SJCRH30 (cell line): ENCODE data around the gene B3GNT7. TPM values are rescaled to one million over a fixed set of nuclear protein-coding genes. Genes with fewer than 3 reads are reported as not detected.
A peak's percentile ranks its signal among the peaks of the same experiment; 100 is the strongest.
"Not testable (repeated sequence)": the region's sequence is repeated elsewhere in the genome, so short reads cannot be mapped to it uniquely, and the experiment has no call there.

ENCODE experiments used
- DNase-seq, 2 experiments: peaks; one replicate each; pipeline ENCODE4 v3.0.0-alpha.2; 2015 to 2020
- H3K27ac ChIP-seq: fragments of 250-450 bp; sonication (Bioruptor Pico); 2 replicates; pipeline ENCODE4 v1.5.1; 2020; ENCODE audit warnings: mild to moderate bottlenecking, moderate library complexity
- H3K27me3 ChIP-seq: fragments of 250-450 bp; sonication (Bioruptor Pico); 2 replicates; pipeline ENCODE4 v1.5.1; 2020; ENCODE audit warnings: mild to moderate bottlenecking, moderate library complexity
- H3K36me3 ChIP-seq: fragments of 250-450 bp; sonication (Bioruptor Pico); 2 replicates; pipeline ENCODE4 v1.5.1; 2020; ENCODE audit warnings: mild to moderate bottlenecking, moderate library complexity
- H3K4me1 ChIP-seq: fragments of 250-450 bp; sonication (Bioruptor Pico); 2 replicates; pipeline ENCODE4 v1.5.1; 2020; ENCODE audit warnings: mild to moderate bottlenecking, moderate library complexity
- H3K4me3 ChIP-seq: fragments of 250-450 bp; sonication (Bioruptor Pico); 2 replicates; pipeline ENCODE4 v1.5.1; 2020; ENCODE audit warnings: mild to moderate bottlenecking, moderate library complexity
- H3K9me3 ChIP-seq: fragments of 250-450 bp; sonication (Bioruptor Pico); replicated peaks from 2 replicates; pipeline ENCODE4 v1.5.1; 2020; ENCODE audit warnings: mild to moderate bottlenecking, moderate library complexity
- total RNA-seq: library from RNA; depleted of rRNA; stranded (reverse); fragments of >200 nt; shearing (Covaris generic); gene quantifications from 2 replicates; pipeline ENCODE4 v1.2.3, GENCODE V29; 2014

Gene B3GNT7
- total RNA-seq, 1 experiment from 2014 or later: 0.04 TPM

GRCh38 chr2:231373786-231374349 is 21.6 kb upstream of the B3GNT7 start:
- no peaks in the 10 kb centered on the region for H3K27me3 ChIP-seq
- DNase-seq: no peak
- no peak overlapping the region for H3K4me3 ChIP-seq
- peaks cover 46% of the 10 kb centered on the region for H3K4me1 ChIP-seq
- no peak overlapping the region for H3K27ac ChIP-seq
- H3K9me3 ChIP-seq: no peaks in the 10 kb centered on the region
- H3K36me3 ChIP-seq: no peaks in the 10 kb centered on the region

DNA sequence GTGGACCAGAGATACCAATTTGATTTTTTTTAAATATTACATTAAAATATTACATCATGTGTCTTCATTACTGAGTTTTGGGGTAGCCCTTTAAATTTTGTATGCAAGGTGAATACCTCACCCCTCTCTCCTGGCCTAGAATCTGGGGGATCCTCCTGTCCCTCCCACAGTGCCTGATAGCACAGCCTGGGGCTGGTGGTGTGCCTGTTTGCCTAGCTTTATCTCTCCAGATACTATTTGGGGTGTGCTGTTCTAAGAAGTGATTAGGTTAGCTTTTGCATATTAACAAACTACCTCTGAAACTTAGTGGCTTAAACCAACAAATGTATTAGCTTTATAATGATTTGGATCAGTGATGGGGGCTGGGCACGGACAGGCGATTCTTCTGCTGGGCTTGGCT is 20.7 kb upstream of the B3GNT7 start:
- DNase-seq: no peak
- no peaks in the 10 kb centered on the region for H3K36me3 ChIP-seq
- peaks cover 50% of the 10 kb centered on the region for H3K4me1 ChIP-seq
- H3K27ac ChIP-seq: no peak overlapping the region
- H3K9me3 ChIP-seq: no peaks in the 10 kb centered on the region
- no peaks in the 10 kb centered on the region for H3K27me3 ChIP-seq
- no peak overlapping the region for H3K4me3 ChIP-seq

DNA sequence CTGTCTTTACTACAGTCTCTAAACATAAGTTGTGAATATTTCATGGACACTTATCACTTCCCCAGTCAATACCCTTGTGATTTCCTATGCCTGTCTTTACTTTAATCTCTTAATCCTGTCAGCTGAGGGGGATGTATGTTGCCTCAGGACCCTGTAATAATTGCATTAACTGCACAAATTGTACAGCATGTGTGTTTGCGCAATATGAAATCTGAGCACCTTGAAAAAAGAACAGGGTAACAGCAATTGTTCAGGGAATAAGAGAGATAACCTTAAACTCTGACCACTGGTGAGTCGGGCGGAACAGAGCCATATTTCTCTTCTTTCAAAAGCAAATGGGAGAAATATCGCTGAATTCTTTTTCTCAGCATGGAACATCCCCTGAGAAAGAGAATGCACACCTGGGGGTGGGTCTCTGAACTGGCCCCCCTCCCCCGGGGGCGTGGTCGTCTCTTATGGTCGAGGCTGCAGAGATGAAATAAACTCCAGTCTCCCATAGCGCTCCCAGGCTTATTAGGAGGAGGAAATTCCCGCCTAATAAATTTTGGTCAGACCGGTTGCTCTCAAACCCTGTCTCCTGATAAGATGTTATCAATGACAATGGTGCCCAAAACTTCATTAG is 19.4 kb upstream of the B3GNT7 start:
- peaks cover 36% of the 10 kb centered on the region for H3K4me1 ChIP-seq
- H3K9me3 ChIP-seq, H3K36me3 ChIP-seq, H3K27ac ChIP-seq, H3K27me3 ChIP-seq, DNase-seq, H3K4me3 ChIP-seq: not testable (repeated sequence)

GRCh38 chr2:231376857-231377256 is 18.7 kb upstream of the B3GNT7 start:
- Histone ChIP-seq H3K27ac (no peak overlapping the region), H3K36me3 (no peaks in the 10 kb centered on the region), H3K4me1 (peaks cover 29% of the 10 kb centered on the region), H3K27me3 (no peaks in the 10 kb centered on the region), H3K4me3 (no peak overlapping the region), H3K9me3 (no peaks in the 10 kb centered on the region)
- no peak for DNase-seq

DNA sequence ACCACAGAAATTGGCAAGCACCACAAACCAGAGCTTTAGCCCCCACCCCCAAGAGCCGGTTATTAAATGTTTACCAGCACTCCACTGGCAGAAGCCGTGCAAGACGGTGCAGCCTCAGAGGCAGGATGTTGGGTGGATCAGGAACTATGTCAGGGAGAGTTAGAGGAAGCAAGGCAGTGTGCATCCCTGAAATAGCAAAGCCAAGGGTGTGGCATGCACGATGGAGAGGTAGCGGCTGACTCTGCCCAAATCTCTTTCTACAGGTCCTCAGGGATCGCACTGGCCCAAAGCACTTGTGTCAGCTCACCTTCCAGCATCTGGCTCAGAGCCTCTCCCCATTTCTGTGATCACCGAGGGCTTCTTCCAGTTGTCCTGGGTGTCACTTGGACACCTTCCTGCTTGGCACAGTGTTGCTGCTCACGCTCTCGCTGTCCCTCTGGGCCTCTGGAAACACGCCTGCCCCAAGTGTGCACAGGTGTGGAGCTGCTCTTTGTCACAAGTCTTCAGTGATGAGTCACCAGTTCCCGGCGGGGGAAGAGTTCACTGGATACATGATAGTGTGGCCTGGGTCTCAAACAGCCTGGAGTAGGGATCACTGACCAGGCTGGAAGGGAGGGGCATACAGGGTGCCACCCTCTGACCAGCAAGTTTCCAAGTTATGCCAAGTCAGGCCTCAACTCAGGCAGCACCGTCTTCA is 17.3 kb upstream of the B3GNT7 start:
- no peaks in the 10 kb centered on the region for H3K27me3 ChIP-seq
- H3K27ac ChIP-seq: no peak overlapping the region
- H3K9me3 ChIP-seq: no peaks in the 10 kb centered on the region
- H3K4me3 ChIP-seq: no peak overlapping the region
- no peaks in the 10 kb centered on the region for H3K36me3 ChIP-seq
- peaks cover 23% of the 10 kb centered on the region for H3K4me1 ChIP-seq
- DNase-seq: peak in 1 of 2 experiments; percentile 42

DNA sequence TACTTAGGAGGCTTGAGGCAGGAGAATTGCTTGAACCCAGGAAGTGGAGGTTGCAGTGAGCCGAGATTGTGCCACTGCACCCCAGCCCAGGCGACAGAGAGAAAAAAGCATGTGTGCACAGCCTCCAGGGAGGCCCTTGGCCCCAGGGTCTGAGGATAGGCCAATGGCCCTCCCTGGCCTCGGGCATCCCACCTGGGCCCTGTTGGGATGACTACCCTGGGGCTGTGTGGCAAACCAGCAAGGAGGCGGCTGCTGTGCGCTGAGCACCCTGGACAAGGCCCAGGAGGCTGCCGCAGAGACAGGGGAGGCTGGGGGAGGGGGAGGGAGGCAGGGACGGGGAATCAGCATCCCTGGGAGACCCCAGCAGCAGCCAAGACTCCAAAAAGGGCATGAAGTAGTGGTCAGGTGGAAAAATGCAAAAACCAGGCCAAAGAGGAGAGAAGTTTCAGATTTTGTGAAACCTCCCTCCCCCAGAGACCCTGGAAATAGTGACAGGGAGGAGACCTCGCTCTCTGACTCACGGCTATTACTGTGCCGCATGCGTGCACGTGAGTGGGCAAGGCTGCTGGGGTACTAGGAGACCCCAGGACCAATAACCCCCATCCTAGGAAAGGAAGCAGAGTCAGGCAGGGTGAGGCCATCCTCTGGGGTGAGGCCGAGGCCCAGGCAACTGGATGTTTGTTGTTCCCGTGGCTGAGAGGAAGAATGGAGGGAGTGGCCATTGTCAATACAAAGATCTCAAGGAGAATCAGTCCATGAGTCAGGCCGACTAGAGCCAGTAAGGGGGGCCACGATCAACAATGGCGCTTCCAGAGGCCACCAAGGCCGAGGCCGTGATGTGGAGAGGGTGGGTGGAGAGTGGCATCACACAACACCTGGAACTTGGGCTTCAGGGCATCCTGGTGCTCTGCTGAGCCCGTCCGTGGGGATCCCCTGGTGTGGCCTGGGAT is 16.0 kb upstream of the B3GNT7 start:
- Histone ChIP-seq H3K36me3 (no peaks in the 10 kb centered on the region), H3K27ac (no peak overlapping the region), H3K9me3 (no peaks in the 10 kb centered on the region), H3K4me1 (peaks cover 32% of the 10 kb centered on the region), H3K4me3 (no peak overlapping the region), H3K27me3 (no peaks in the 10 kb centered on the region)
- no peak for DNase-seq

DNA sequence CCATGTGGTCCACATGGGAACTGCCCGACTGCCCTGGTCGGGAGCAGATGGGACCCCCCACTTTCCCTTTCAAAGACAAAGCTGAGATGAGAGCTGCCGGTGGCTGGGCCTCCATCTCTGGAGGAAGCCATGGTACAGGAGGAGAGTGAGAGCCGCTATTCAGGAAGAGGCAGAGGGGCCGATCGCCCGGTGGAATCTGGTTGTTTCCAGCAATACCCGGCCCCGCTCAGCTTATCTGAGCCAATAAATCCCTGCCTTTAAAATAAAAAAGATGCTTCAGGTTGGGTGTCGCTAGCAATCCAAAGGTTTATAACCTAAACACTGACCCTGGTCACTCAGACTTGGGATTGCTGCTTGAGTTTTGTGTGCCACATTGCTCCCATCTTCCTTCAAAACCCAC is 15.2 kb upstream of the B3GNT7 start:
- Histone ChIP-seq H3K27ac (no peak overlapping the region), H3K36me3 (no peaks in the 10 kb centered on the region), H3K27me3 (no peaks in the 10 kb centered on the region), H3K4me3 (no peak overlapping the region), H3K9me3 (0 out of 2 replicates have a peak, but pooled peaks cover 4% of the 10 kb centered on the region), H3K4me1 (peaks cover 30% of the 10 kb centered on the region)
- DNase-seq: no peak

DNA sequence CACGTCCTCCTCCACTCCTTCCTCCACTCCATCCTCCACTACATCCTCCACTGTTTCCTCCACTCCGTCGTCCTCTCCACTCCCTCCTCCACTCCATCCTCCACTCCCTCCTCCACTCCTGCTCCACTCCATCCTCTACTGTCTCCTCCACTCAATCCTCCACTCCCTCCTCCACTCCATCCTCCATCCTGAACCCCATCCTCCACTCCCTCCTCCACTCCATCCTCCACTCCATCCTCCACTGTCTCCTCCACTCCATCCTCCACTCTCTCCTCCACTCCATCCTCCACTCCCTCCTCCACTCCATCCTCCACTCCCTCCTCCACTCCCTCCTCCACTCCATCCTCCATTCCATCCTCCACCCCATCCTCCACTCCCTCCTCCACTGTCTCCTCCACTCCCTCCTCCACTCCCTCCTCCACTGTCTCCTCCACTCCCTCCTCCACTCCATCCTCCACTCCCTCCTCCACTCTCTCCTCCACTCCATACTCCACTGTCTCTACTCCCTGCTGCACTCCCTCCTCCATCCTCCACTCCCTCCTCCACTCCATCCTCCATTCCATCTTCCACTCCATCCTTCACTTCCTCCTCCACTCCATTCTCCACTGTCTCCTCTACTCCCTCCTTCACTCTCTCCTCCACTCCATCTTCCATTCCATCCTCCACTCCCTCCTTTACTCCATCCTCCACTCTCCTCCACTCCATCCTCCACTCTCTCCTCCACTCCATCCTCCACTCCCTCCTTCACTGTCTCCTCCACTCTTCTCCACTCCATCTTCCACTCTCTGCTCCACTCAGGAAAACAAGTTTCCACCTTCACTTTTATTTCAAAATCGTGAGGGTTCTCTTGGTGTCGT is 14.3 kb upstream of the B3GNT7 start:
- Histone ChIP-seq H3K27ac (no peak overlapping the region), H3K27me3 (no peaks in the 10 kb centered on the region), H3K4me1 (peaks cover 23% of the 10 kb centered on the region), H3K9me3 (0 out of 2 replicates have a peak, but pooled peaks cover 4% of the 10 kb centered on the region), H3K36me3 (no peaks in the 10 kb centered on the region), H3K4me3 (no peak overlapping the region)
- DNase-seq: no peak

- no peaks in the 10 kb centered on the region for H3K36me3 ChIP-seq
- no peaks in the 10 kb centered on the region for H3K27me3 ChIP-seq
- H3K4me3 ChIP-seq: no peak overlapping the region
- DNase-seq: no peak
- H3K4me1 ChIP-seq: peaks cover 19% of the 10 kb centered on the region
- H3K9me3 ChIP-seq: 0 out of 2 replicates have a peak, but pooled peaks cover 4% of the 10 kb centered on the region
- no peak overlapping the region for H3K27ac ChIP-seq
Measured at GRCh38 chr2:231382116-231382515, 13.4 kb upstream of the B3GNT7 start.

- peak; percentile 34 to 52 for DNase-seq
- Histone ChIP-seq H3K9me3 (0 out of 2 replicates have a peak, but pooled peaks cover 4% of the 10 kb centered on the region), H3K36me3 (no peaks in the 10 kb centered on the region), H3K27me3 (no peaks in the 10 kb centered on the region), H3K4me1 (peaks cover 20% of the 10 kb centered on the region), H3K4me3 (no peak overlapping the region), H3K27ac (no peak overlapping the region)
Measured at GRCh38 chr2:231383416-231384108, 11.9 kb upstream of the B3GNT7 start.

DNA sequence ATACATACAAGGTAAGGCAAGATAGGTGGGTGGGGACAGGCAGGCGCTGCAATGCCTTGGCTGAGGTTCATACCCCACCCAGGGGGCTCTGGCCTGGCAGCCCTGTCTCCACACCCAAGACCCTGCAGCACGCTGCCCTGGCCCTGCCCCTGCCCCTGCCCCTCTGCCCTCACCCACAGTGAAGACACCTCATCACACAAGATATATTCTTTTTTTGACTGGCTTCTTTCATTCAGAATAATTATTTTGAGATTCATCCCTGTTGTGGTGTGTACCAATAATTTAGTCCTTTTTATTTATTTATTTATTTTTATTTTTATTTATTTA is 11.4 kb upstream of the B3GNT7 start:
- H3K9me3 ChIP-seq: 0 out of 2 replicates have a peak, but pooled peaks cover 4% of the 10 kb centered on the region
- H3K4me1 ChIP-seq: peaks cover 20% of the 10 kb centered on the region
- no peak for DNase-seq
- no peak overlapping the region for H3K27ac ChIP-seq
- H3K27me3 ChIP-seq: no peaks in the 10 kb centered on the region
- H3K36me3 ChIP-seq: no peaks in the 10 kb centered on the region
- H3K4me3 ChIP-seq: no peak overlapping the region

- no peaks in the 10 kb centered on the region for H3K36me3 ChIP-seq
- no peaks in the 10 kb centered on the region for H3K27me3 ChIP-seq
- H3K27ac ChIP-seq: no peak overlapping the region
- no peak for DNase-seq
- no peak overlapping the region for H3K4me3 ChIP-seq
- 0 out of 2 replicates have a peak, but pooled peaks cover 4% of the 10 kb centered on the region for H3K9me3 ChIP-seq
- H3K4me1 ChIP-seq: peaks cover 18% of the 10 kb centered on the region
Measured at GRCh38 chr2:231384970-231385369, 10.5 kb upstream of the B3GNT7 start.

GRCh38 chr2:231385429-231385828 is 10.1 kb upstream of the B3GNT7 start:
- H3K4me3 ChIP-seq: no peak overlapping the region
- 0 out of 2 replicates have a peak, but pooled peaks cover 4% of the 10 kb centered on the region for H3K9me3 ChIP-seq
- no peaks in the 10 kb centered on the region for H3K27me3 ChIP-seq
- peaks cover 18% of the 10 kb centered on the region for H3K4me1 ChIP-seq
- no peak for DNase-seq
- H3K27ac ChIP-seq: no peak overlapping the region
- H3K36me3 ChIP-seq: no peaks in the 10 kb centered on the region
